ENCODE measurements around the gene ARHGAP26. TPM values are rescaled to one million over a fixed set of nuclear protein-coding genes. Genes with fewer than 3 reads are reported as not detected.
A peak's percentile ranks its signal among the peaks of the same experiment; 100 is the strongest.

ARHGAP26 gene
- total RNA-seq, 1 donor from 2014 or later: 35.4 TPM

- Histone ChIP-seq H3K27ac (no peak overlapping the region), H3K4me3 (no peak overlapping the region), H3K36me3 (no peaks in the 10 kb centered on the region), H3K27me3 (no peaks in the 10 kb centered on the region), H3K4me1 (peaks cover 17% of the 10 kb centered on the region), H3K9me3 (no peaks in the 10 kb centered on the region)
- no peak for ATAC-seq
- intact Hi-C loops (cut with DNase I): no loop called here
- no peak for DNase-seq
- TF ChIP-seq CTCF (IDR thresholded peaks at IDR 0.05): no peak
Observed at GRCh38 chr5:142851731-142852130, 81.6 kb downstream of the ARHGAP26 start.

- ATAC-seq: no peak
- Histone ChIP-seq H3K27me3 (no peaks in the 10 kb centered on the region), H3K4me1 (peaks cover 18% of the 10 kb centered on the region), H3K9me3 (no peaks in the 10 kb centered on the region), H3K4me3 (no peak overlapping the region), H3K27ac (no peak overlapping the region), H3K36me3 (no peaks in the 10 kb centered on the region)
- DNase-seq: no peak
- intact Hi-C loops (cut with DNase I): no loop called here
- no peak for TF ChIP-seq CTCF (IDR thresholded peaks at IDR 0.05)
Observed at GRCh38 chr5:142852416-142853198, 82.4 kb downstream of the ARHGAP26 start.

GRCh38 chr5:142853682-142854081 is 83.5 kb downstream of the ARHGAP26 start:
- no peak for DNase-seq
- H3K9me3 ChIP-seq: no peaks in the 10 kb centered on the region
- no peak for TF ChIP-seq CTCF (IDR thresholded peaks at IDR 0.05)
- H3K27me3 ChIP-seq: no peaks in the 10 kb centered on the region
- H3K27ac ChIP-seq: no peak overlapping the region
- peaks cover 23% of the 10 kb centered on the region for H3K4me1 ChIP-seq
- H3K4me3 ChIP-seq: no peak overlapping the region
- intact Hi-C loops (cut with DNase I): no loop called here
- ATAC-seq: peak; percentile 52
- H3K36me3 ChIP-seq: no peaks in the 10 kb centered on the region

GRCh38 chr5:142856269-142856782 is 86.1 kb downstream of the ARHGAP26 start:
- no peak overlapping the region for H3K27ac ChIP-seq
- no peak for ATAC-seq
- no peaks in the 10 kb centered on the region for H3K36me3 ChIP-seq
- DNase-seq: no peak
- no peaks in the 10 kb centered on the region for H3K27me3 ChIP-seq
- H3K4me1 ChIP-seq: peaks cover 38% of the 10 kb centered on the region
- no peaks in the 10 kb centered on the region for H3K9me3 ChIP-seq
- intact Hi-C loops (cut with DNase I): no loop called here
- H3K4me3 ChIP-seq: no peak overlapping the region
- TF ChIP-seq CTCF (IDR thresholded peaks at IDR 0.05): no peak

- Histone ChIP-seq H3K4me3 (no peak overlapping the region), H3K9me3 (no peaks in the 10 kb centered on the region), H3K27me3 (no peaks in the 10 kb centered on the region), H3K4me1 (peaks cover 38% of the 10 kb centered on the region), H3K36me3 (no peaks in the 10 kb centered on the region), H3K27ac (no peak overlapping the region)
- intact Hi-C loops (cut with DNase I): no loop called here
- ATAC-seq (no peak), DNase-seq (no peak)
- no peak for TF ChIP-seq CTCF (IDR thresholded peaks at IDR 0.05)
Observed at GRCh38 chr5:142857405-142857804, 87.2 kb downstream of the ARHGAP26 start.
